Measurements from ENCODE around the gene TMEM38A.
"Not testable (repeated sequence)": the region's sequence is repeated elsewhere in the genome, so short reads cannot be mapped to it uniquely, and the experiment has no call there.

Gene TMEM38A

DNA sequence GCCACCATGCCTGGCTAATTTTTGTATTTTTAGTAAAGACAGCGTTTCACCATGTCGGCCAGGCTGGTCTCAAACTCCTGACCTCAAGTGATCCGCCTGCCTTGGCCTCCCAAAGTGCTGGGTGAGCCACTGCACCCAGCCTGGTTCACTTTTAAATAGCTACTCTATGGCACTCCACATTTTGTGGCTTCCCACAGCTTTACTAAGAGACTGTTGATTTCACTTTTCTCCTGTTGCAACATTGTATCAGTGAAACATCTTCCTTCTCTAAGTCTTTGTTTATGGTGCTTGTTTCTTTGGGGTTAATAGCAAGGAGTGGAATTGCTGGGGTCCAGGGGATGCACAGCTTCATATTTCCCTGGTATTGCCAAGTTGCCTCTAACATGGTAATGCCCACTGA, 12.3 kb downstream of the TMEM38A start:
- H3K4me3 ChIP-seq (replicated peaks; ENCODE audit: low read depth, low read length): no peak overlapping the region
- DNase-seq (ENCODE audit: extremely low read depth, low read depth): no peak
- TF ChIP-seq, protein P1, sequence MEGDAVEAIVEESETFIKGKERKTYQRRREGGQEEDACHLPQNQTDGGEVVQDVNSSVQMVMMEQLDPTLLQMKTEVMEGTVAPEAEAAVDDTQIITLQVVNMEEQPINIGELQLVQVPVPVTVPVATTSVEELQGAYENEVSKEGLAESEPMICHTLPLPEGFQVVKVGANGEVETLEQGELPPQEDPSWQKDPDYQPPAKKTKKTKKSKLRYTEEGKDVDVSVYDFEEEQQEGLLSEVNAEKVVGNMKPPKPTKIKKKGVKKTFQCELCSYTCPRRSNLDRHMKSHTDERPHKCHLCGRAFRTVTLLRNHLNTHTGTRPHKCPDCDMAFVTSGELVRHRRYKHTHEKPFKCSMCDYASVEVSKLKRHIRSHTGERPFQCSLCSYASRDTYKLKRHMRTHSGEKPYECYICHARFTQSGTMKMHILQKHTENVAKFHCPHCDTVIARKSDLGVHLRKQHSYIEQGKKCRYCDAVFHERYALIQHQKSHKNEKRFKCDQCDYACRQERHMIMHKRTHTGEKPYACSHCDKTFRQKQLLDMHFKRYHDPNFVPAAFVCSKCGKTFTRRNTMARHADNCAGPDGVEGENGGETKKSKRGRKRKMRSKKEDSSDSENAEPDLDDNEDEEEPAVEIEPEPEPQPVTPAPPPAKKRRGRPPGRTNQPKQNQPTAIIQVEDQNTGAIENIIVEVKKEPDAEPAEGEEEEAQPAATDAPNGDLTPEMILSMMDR (IDR thresholded peaks at IDR 0.05; ENCODE audit: low read depth, low read length, missing control alignments): no peak

DNA sequence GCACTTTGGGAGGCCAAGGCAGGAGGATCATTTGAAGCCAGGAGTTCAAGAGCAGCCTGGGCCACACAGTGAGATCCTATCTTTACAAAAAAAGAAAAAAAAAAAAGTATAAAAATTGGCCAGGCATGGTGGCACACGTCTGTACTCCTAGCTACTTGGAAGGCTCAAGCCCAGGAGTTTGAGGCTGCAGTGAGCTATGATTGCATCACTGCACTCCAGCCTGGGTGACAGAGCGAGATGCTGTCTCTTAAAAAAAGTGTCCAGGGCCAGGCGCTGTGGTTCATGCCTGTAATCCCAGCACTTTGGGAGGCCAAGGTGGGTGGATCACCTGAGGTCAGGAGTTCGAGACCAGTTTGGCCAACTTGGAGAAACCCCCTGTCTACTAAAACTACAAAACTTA, 12.9 kb downstream of the TMEM38A start:
- not testable (repeated sequence) for DNase-seq (ENCODE audit: extremely low read depth, low read depth); H3K4me3 ChIP-seq (replicated peaks; ENCODE audit: low read depth, low read length)

DNA sequence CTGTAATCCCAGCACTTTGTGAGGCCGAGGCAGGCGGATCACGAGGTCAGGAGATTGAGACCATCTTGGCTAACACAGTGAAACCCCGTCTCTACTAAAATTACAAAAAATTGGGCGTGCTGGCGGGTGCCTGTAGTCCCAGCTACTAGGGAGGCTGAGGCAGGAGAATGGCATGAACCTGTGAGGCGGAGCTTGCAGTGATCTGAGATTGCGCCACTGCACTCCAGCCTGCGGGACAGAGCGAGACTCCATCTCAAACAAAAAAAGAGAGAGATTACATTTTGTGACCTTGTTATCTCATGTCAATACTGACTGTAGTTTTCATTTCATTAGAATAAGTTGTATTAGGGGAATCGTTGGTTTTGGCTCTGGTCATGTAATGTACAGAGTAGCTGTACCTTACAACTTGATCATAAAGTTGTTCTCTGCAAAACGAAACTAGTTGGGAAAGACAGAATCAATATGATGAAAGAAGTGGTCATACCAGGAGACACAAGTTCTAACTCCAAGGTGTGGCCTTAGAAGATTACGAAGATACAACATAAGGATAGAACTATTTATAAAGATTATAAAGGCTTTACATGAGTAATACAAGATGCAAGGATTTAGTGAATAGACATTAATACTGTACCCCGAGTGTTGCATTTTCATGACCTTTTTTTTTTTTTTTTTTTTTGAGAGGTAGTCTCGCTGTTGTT, 15.3 kb downstream of the TMEM38A start:
- no peak for DNase-seq (ENCODE audit: extremely low read depth, low read depth)
- TF ChIP-seq, protein P1 (IDR thresholded peaks at IDR 0.05; ENCODE audit: low read depth, low read length, missing control alignments): no peak
- H3K4me3 ChIP-seq (replicated peaks; ENCODE audit: low read depth, low read length): no peak overlapping the region

DNA sequence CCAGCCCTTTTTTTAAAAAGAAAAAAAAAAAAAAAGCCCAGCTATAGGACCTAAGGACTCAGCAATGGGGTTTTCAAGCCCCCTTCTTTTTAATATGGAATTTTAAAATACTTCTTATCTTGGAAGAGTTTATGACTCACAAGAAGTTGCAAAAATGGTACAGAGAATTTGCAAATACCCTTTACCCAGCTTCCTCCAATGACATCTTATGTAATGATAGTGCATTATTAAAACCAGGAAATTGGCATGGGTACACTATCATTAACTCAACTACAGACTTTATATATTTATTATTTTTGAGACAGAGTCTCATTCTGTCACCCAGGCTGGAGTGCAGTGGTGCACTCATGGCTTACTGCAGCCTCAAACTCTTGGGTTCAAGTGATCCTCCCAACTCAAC, 16.1 kb downstream of the TMEM38A start:
- TF ChIP-seq, protein P1 (IDR thresholded peaks at IDR 0.05; ENCODE audit: low read depth, low read length, missing control alignments): no peak
- H3K4me3 ChIP-seq (replicated peaks; ENCODE audit: low read depth, low read length): no peak overlapping the region
- DNase-seq (ENCODE audit: extremely low read depth, low read depth): no peak

DNA sequence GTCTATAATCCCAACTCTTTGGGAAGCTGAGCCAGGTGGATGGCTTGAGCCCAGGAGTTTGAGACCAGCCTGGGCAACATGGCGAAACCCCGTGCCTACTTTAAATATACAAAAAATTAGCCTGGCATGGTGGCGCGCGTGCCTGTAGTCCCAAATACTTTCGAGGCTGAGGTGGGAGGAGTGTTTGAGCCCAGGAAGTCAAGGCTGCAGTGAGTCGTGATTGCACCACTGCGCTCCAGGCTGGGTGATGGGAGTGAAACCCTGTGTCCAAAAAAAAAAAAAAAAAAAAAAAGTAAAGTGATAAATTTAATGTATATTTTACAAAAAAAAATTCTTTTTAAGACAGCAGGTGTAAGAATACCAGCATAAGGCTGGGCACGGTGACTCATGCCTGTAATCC, 17.6 kb downstream of the TMEM38A start:
- no peak overlapping the region for H3K4me3 ChIP-seq (replicated peaks; ENCODE audit: low read depth, low read length)
- TF ChIP-seq, protein P1 (IDR thresholded peaks at IDR 0.05; ENCODE audit: low read depth, low read length, missing control alignments): no peak
- no peak for DNase-seq (ENCODE audit: extremely low read depth, low read depth)

DNA sequence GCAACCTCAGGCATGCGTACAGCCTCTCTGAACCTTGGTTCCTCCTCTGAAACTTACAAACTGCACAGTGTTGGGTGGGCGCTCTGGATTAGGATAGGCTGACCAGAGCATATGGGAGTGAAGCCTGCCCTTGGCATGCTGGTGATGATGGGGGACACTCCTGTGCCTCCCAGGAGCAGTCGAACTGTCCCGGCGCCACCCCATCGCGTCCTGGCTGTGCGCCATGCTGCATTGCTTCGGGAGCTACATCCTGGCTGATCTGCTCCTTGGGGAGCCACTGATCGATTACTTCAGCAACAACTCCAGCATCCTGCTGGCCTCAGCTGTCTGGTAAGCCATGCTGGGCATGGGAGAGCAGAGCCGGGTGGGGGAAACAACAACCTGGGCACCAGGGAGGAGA, 18.9 kb downstream of the TMEM38A start:
- DNase-seq (ENCODE audit: extremely low read depth, low read depth): no peak
- H3K4me3 ChIP-seq (replicated peaks; ENCODE audit: low read depth, low read length): no peak overlapping the region
- TF ChIP-seq, protein P1 (IDR thresholded peaks at IDR 0.05; ENCODE audit: low read depth, low read length, missing control alignments): no peak

DNA sequence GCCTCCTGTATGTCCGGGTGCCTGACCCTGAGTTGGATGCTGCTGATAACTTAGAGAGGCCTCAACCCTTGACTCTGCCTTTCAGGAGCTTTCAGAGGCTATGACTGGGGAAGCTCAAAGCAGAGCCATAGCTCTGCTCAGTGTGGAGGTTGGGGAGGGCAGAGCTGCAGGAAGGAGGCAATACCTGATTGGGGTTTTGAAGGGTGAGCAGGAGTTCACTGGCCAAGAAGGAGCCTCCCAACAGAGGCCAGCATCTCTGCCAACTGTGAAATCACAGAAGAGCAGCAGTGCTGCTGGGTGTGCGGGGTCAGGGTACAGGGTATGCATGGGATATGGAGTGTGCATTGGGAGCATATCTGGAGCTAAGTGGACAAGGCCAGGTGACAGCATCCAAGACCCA, 21.6 kb downstream of the TMEM38A start:
- no peak overlapping the region for H3K4me3 ChIP-seq (replicated peaks; ENCODE audit: low read depth, low read length)
- TF ChIP-seq, protein P1 (IDR thresholded peaks at IDR 0.05; ENCODE audit: low read depth, low read length, missing control alignments): no peak
- DNase-seq (ENCODE audit: extremely low read depth, low read depth): no peak

Data from HFF-Myc (cell line).